Suprapubic skin (tissue), 3 donors: ENCODE results near the gene INPP4B.

Experiments used
- EP300 ChIP-seq: sonication (generic); formaldehyde crosslinking; IDR thresholded peaks from one replicate; pipeline ENCODE4 v1.6.1; 2017; ENCODE audit warnings: antibody characterized with exemption
- POLR2A ChIP-seq, 2 donors: fragments of 450-650 bp; IDR thresholded peaks; one replicate each; pipeline ENCODE4 v1.6.1; 2017; ENCODE audit warnings: antibody characterized with exemption in 2 of 2, mild to moderate bottlenecking in 2 of 2, moderate library complexity in 2 of 2
- TF ChIP-seq, protein P1 (sequence below), 2 donors: fragments of 200-600 bp in 1 of 2; fragments of 450-650 bp in 1 of 2; sonication (generic) in 1 of 2; IDR thresholded peaks; one replicate each; pipeline ENCODE4 v1.5.1; 2016 to 2019; ENCODE audit warnings: antibody characterized with exemption in 2 of 2, mild to moderate bottlenecking in 1 of 2, moderate library complexity in 1 of 2

DNA sequence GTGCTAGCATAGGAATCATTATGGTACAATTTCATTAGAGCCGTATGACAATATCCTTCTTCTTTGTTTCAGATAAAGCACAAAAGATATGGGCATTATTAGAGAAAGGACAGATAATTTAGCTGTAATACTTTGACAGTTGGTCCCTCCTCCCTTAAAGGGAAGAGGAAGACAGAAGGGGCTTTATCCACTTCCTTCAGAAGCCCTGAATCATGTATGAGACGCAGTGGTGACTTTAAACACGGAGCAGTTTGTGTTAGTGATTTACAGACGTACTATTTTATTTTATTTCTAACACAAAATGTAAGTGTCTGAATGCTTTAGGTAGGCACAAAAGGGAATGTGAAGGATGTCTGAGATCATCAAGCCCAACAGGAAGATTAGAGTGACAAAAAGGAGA lies 742.1 kb downstream of the INPP4B start:
- TF ChIP-seq, protein P1, sequence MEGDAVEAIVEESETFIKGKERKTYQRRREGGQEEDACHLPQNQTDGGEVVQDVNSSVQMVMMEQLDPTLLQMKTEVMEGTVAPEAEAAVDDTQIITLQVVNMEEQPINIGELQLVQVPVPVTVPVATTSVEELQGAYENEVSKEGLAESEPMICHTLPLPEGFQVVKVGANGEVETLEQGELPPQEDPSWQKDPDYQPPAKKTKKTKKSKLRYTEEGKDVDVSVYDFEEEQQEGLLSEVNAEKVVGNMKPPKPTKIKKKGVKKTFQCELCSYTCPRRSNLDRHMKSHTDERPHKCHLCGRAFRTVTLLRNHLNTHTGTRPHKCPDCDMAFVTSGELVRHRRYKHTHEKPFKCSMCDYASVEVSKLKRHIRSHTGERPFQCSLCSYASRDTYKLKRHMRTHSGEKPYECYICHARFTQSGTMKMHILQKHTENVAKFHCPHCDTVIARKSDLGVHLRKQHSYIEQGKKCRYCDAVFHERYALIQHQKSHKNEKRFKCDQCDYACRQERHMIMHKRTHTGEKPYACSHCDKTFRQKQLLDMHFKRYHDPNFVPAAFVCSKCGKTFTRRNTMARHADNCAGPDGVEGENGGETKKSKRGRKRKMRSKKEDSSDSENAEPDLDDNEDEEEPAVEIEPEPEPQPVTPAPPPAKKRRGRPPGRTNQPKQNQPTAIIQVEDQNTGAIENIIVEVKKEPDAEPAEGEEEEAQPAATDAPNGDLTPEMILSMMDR (IDR thresholded peaks at IDR 0.05), result no peak
- TF ChIP-seq EP300, result no peak
- no peak for TF ChIP-seq POLR2A (IDR thresholded peaks at IDR 0.05)
